ENCODE measurements around the gene SEZ6L. TPM values are rescaled to one million over a fixed set of nuclear protein-coding genes. Genes with fewer than 3 reads are reported as not detected.

SEZ6L gene
- total RNA-seq, 1 experiment from 2014 or later: 0.13 TPM

GRCh38 chr22:26374391-26375026 lies 205.2 kb downstream of the SEZ6L start:
- H3K79me2 ChIP-seq (ENCODE audit: insufficient read depth, low read length): no peaks in the 10 kb centered on the region
- H2AK5ac ChIP-seq (ENCODE audit: insufficient read length, low read length): no peak overlapping the region
- no peaks in the 10 kb centered on the region for H3K27me3 ChIP-seq (ENCODE audit: insufficient read depth, low read length)
- H2BK120ac ChIP-seq (ENCODE audit: low read depth, low read length, poor library complexity, severe bottlenecking): no peak overlapping the region
- no peak overlapping the region for H2BK15ac ChIP-seq (ENCODE audit: low read depth, low read length)
- DNase-seq: no peak
- no peaks in the 10 kb centered on the region for H4K20me1 ChIP-seq (ENCODE audit: control insufficient read depth, insufficient read depth, insufficient read length)
- no peak overlapping the region for H3K18ac ChIP-seq (ENCODE audit: insufficient read length, low read depth, low read length)
- Mint-ChIP-seq H3K4me3 (no peak overlapping the region), H3K4me1 (peaks cover 4 to 13% of the 10 kb centered on the region in 2 experiments), H3K9me3 (no peaks in the 10 kb centered on the region), H3K27me3 (ENCODE audit: low read depth) (peaks cover 36% of the 10 kb centered on the region), H3K36me3 (ENCODE audit: insufficient read depth in 1 of 3, low read depth in 3 of 3) (no peaks in the 10 kb centered on the region), H3K27ac (no peak overlapping the region)
- no peak overlapping the region for H2BK20ac ChIP-seq (ENCODE audit: low read depth, low read length, poor library complexity, severe bottlenecking)
- H4K5ac ChIP-seq (ENCODE audit: insufficient read length, low read depth, low read length): no peak overlapping the region
- no peak overlapping the region for H3K4me2 ChIP-seq (ENCODE audit: insufficient read depth, insufficient read length, low read length)
- H3K9me3 ChIP-seq (ENCODE audit: control insufficient read depth, low read depth, low read length): no peaks in the 10 kb centered on the region
- no peaks in the 10 kb centered on the region for H3K79me1 ChIP-seq (ENCODE audit: insufficient read depth, low read depth, low read length, poor library complexity, severe bottlenecking)
- H3K23me2 ChIP-seq (ENCODE audit: insufficient read length, low read depth, low read length, poor library complexity, severe bottlenecking): no peaks in the 10 kb centered on the region
- H3K4me1 ChIP-seq (ENCODE audit: insufficient read depth, low read length): no peaks in the 10 kb centered on the region
- H4K8ac ChIP-seq (replicated peaks; ENCODE audit: insufficient read length, low read depth, low read length): no peak overlapping the region
- no peak overlapping the region for H2BK12ac ChIP-seq (ENCODE audit: insufficient read length, low read depth, low read length)
- no peak overlapping the region for H4K91ac ChIP-seq (ENCODE audit: insufficient read length, low read depth, low read length)
- H2BK5ac ChIP-seq (ENCODE audit: insufficient read length, low read length): no peak overlapping the region
- no CpG with 5 or more reads among the region's 10 CpGs for WGBS (ENCODE audit: extremely low coverage, insufficient read length, low lambda C conversion rate)
- H3K56ac ChIP-seq (ENCODE audit: insufficient read length, low read depth, low read length): no peak overlapping the region
- H3K4ac ChIP-seq (ENCODE audit: low read depth, low read length): no peak overlapping the region
- no peak overlapping the region for H3T11ph ChIP-seq (ENCODE audit: low read length)
- no peak overlapping the region for H3K14ac ChIP-seq (ENCODE audit: insufficient read depth, low read length)
- no peak overlapping the region for H3K27ac ChIP-seq (ENCODE audit: insufficient read length, low read depth, low read length)
- H2AFZ ChIP-seq (ENCODE audit: low read length): no peak overlapping the region
- TF ChIP-seq CTCF (conservative IDR thresholded peaks at IDR 0.05): no peak
- H3K23ac ChIP-seq (ENCODE audit: insufficient read length, low read depth, low read length): no peak overlapping the region
- no peak overlapping the region for H3K9ac ChIP-seq (ENCODE audit: extremely low read depth, insufficient read length, low read length)
